Measurements from ENCODE around the gene IL18R1.

Gene IL18R1

DNA sequence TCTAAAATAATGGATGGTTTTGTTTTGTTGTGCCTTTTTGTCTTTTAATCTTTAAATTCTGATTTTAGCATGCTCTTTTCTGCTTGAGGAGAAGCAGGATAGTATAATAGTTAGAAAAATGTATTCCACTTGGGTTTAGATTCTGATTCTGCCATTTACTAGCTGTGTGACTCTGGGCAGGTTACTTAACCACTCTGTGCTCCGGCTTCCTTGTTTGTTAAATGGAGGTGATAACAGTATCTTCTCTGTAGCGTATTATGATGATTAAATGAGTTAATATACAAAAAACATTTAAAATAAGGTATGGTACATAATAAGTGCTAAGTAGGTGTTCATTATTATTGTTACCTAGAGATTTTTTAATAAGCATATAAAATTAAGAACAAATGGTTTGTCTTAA is 40.4 kb downstream of the IL18R1 start:
- no peak overlapping the region for H3K27ac ChIP-seq (ENCODE audit: low read length)
- no peak overlapping the region for H3K4me3 ChIP-seq (ENCODE audit: low read length)
- no peak overlapping the region for H3K9ac ChIP-seq (ENCODE audit: low read depth, low read length)
- no peaks in the 10 kb centered on the region for H3K4me1 ChIP-seq (ENCODE audit: insufficient read depth, low read length)
- no peaks in the 10 kb centered on the region for H3K9me3 ChIP-seq (ENCODE audit: insufficient read depth, low read depth, low read length)
- H3K27me3 ChIP-seq (ENCODE audit: insufficient read depth, low read length), result no peaks in the 10 kb centered on the region
- no peaks in the 10 kb centered on the region for H3K36me3 ChIP-seq (ENCODE audit: insufficient read depth, low read depth, low read length)

DNA sequence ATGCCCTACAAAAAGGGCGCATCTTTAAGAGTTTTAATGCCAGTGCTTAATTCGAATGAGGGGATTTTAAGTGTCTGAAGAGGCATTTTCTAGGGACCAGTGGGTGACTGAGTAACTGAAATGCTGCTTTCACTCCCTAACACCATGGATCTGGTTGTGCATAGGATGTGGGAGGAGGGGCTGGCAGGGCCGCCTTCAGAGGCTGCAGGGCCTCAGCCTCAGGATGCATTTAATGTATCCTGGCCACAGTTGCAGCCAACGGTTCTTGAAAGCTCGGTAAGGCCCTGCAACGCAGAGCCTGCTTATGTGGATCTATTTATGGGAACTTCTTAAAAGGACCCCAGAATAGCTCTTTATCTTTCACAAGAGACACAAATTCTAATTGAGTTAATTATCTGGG is 41.6 kb downstream of the IL18R1 start:
- H3K9me3 ChIP-seq (ENCODE audit: insufficient read depth, low read depth, low read length), result no peaks in the 10 kb centered on the region
- no peak overlapping the region for H3K4me3 ChIP-seq (ENCODE audit: low read length)
- no peaks in the 10 kb centered on the region for H3K36me3 ChIP-seq (ENCODE audit: insufficient read depth, low read depth, low read length)
- H3K27ac ChIP-seq (ENCODE audit: low read length), result no peak overlapping the region
- no peaks in the 10 kb centered on the region for H3K27me3 ChIP-seq (ENCODE audit: insufficient read depth, low read length)
- no peak overlapping the region for H3K9ac ChIP-seq (ENCODE audit: low read depth, low read length)
- no peaks in the 10 kb centered on the region for H3K4me1 ChIP-seq (ENCODE audit: insufficient read depth, low read length)

DNA sequence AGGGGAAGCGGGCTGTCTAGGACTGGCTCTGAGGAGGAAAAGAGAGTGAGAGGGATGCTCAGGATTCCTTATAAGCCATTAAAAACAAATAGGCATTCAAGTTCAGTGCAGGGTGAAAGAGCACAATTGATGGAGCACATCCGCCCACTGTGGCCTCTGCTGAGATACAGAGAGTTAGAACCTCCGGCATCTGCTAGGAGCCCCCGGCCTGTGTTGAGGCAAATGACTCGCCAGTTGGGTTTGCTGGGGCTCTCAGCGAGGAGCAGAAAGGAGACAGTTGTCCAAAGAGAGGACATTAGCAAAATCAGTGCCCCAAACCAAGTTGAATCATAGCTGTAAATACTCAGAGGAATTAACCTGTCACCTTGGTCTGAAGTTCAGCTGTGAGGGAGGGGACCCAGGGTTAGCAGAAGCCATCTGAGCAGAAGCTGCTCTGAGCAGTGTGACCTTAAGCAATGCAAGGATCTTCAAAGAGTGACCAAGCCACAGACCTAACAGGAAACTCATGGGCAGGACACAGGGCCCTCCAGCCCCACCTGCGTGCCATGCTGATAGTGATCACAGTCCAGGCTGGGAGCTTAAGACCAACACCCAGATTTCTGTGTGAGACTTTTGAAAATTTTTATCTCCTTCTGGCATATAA is 44.0 kb downstream of the IL18R1 start:
- no peak overlapping the region for H3K27ac ChIP-seq (ENCODE audit: low read length)
- H3K36me3 ChIP-seq (ENCODE audit: insufficient read depth, low read depth, low read length), result no peaks in the 10 kb centered on the region
- H3K4me3 ChIP-seq (ENCODE audit: low read length), result no peak overlapping the region
- no peaks in the 10 kb centered on the region for H3K9me3 ChIP-seq (ENCODE audit: insufficient read depth, low read depth, low read length)
- H3K4me1 ChIP-seq (ENCODE audit: insufficient read depth, low read length), result no peaks in the 10 kb centered on the region
- no peaks in the 10 kb centered on the region for H3K27me3 ChIP-seq (ENCODE audit: insufficient read depth, low read length)
- H3K9ac ChIP-seq (ENCODE audit: low read depth, low read length), result no peak overlapping the region

DNA sequence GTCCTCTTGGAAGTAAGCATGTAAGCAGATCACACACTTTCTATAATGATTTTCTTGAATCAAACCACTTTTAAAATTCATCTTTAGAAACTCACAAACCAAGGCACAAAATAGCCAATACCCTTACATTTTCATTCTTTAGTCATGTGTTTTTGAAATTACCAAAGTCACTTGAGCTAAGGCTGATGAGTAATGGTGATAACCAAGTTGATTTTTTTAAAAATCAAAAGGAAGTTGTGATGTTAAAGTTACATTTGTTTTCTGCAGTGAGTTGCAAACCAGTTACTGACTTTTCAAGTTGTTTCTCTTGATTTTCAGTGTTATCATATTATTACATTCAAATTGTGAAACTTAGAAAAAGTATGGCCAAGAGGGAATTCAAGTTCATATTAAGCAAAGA is 45.9 kb downstream of the IL18R1 start:
- Histone ChIP-seq H3K27ac (ENCODE audit: low read length) (no peak overlapping the region), H3K36me3 (ENCODE audit: insufficient read depth, low read depth, low read length) (no peaks in the 10 kb centered on the region), H3K9ac (ENCODE audit: low read depth, low read length) (no peak overlapping the region), H3K4me3 (ENCODE audit: low read length) (no peak overlapping the region), H3K27me3 (ENCODE audit: insufficient read depth, low read length) (no peaks in the 10 kb centered on the region), H3K9me3 (ENCODE audit: insufficient read depth, low read depth, low read length) (no peaks in the 10 kb centered on the region), H3K4me1 (ENCODE audit: insufficient read depth, low read length) (no peaks in the 10 kb centered on the region)

DNA sequence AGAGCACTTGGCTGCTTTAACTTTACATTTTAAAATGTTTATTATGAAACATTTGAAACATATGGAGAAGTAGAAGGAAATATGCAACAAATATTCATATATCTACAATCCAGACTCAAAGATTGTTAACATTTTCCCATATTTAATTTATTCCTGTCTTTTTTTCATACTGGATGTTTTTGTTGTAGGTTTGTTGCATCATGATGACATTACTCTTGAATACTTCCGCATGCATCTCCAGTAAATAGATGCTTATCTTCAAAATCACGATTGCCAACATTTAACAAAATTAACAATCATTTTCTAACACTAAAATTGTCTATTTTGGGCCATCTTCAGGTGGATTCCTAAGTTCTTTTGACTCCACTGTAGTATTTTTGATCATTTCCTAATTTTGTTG is 46.3 kb downstream of the IL18R1 start:
- Histone ChIP-seq H3K9me3 (ENCODE audit: insufficient read depth, low read depth, low read length) (no peaks in the 10 kb centered on the region), H3K4me1 (ENCODE audit: insufficient read depth, low read length) (no peaks in the 10 kb centered on the region), H3K36me3 (ENCODE audit: insufficient read depth, low read depth, low read length) (no peaks in the 10 kb centered on the region), H3K27me3 (ENCODE audit: insufficient read depth, low read length) (no peaks in the 10 kb centered on the region), H3K9ac (ENCODE audit: low read depth, low read length) (no peak overlapping the region), H3K27ac (ENCODE audit: low read length) (no peak overlapping the region), H3K4me3 (ENCODE audit: low read length) (no peak overlapping the region)

DNA sequence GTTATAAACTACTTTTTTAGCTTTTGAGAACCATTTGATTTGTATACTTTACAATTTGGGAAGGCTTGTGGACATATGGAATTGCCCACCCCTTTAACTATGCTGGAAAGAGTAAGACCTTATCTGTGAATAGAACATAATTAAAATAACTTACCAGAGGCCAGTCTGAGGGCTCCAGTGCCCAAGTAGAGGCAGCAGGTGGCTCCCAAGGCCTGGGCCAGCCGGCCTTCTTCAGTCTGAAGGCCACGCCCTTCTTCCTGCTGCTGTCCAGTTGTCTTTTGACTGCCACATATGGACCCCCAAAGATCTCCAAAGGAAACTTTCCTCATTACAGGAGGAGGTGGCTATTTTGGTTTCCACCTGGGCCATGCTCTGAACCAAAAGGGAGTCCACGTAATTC is 55.4 kb downstream of the IL18R1 start:
- Histone ChIP-seq H3K36me3 (ENCODE audit: insufficient read depth, low read depth, low read length) (no peaks in the 10 kb centered on the region), H3K4me1 (ENCODE audit: insufficient read depth, low read length) (no peaks in the 10 kb centered on the region), H3K27me3 (ENCODE audit: insufficient read depth, low read length) (no peaks in the 10 kb centered on the region), H3K27ac (ENCODE audit: low read length) (no peak overlapping the region), H3K9me3 (ENCODE audit: insufficient read depth, low read depth, low read length) (peaks cover 40% of the 10 kb centered on the region; the same call in 1 of the 2 replicates), H3K4me3 (ENCODE audit: low read length) (no peak overlapping the region), H3K9ac (ENCODE audit: low read depth, low read length) (no peak overlapping the region)

DNA sequence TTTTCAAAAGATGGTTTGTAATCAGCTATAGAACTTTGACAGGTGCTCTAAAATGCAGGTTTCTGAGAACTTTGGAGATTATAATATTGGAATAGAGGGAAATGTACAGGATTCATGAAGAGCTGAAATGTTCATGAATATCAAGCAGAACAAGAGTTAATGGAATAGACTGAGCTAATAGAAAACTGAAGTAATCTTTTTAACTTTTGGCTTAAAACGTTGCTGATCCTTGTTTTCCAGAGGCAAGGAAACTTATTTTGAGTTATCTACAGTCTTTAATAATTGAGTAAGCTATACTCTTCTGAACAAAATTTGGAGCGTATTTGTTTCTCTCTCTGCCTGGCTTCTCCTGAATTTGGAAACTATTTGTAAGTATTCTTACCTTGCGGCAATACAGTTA is 56.6 kb downstream of the IL18R1 start:
- no peaks in the 10 kb centered on the region for H3K36me3 ChIP-seq (ENCODE audit: insufficient read depth, low read depth, low read length)

DNA sequence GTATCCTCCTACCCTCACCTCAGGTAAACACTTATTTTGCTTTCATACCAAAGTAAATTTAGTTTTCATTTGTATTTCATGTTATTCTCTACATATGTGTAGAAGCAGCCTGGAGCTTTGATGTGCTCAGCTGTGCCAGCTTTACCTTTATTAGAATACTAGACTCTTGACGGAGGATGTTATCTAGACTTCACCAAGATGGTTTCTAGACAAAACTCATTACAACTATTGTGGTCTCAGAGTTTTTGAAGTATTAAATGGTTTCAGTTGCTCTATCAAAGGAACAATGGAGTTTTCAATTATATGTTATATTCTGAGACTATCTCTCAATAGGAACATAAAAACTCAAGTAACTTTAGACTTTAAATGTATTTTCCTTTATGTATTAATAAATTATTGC is 62.4 kb downstream of the IL18R1 start:
- Histone ChIP-seq H3K27ac (ENCODE audit: low read length) (no peak overlapping the region), H3K27me3 (ENCODE audit: insufficient read depth, low read length) (no peaks in the 10 kb centered on the region; the same call in 1 of the 2 replicates), H3K4me3 (ENCODE audit: low read length) (no peak overlapping the region), H3K36me3 (ENCODE audit: insufficient read depth, low read depth, low read length) (no peaks in the 10 kb centered on the region), H3K4me1 (ENCODE audit: insufficient read depth, low read length) (no peaks in the 10 kb centered on the region), H3K9ac (ENCODE audit: low read depth, low read length) (no peak overlapping the region), H3K9me3 (ENCODE audit: insufficient read depth, low read depth, low read length) (peaks cover 16% of the 10 kb centered on the region; the same call in 1 of the 2 replicates)

More for the DNA sequence above, 56.6 kb downstream of the IL18R1 start:
- peaks cover 40% of the 10 kb centered on the region; the same call in 1 of the 2 replicates for H3K9me3 ChIP-seq (ENCODE audit: insufficient read depth, low read depth, low read length)
- no peak overlapping the region for H3K27ac ChIP-seq (ENCODE audit: low read length)
- no peak overlapping the region for H3K4me3 ChIP-seq (ENCODE audit: low read length)
- H3K4me1 ChIP-seq (ENCODE audit: insufficient read depth, low read length), result no peaks in the 10 kb centered on the region
- no peak overlapping the region for H3K9ac ChIP-seq (ENCODE audit: low read depth, low read length)
- no peaks in the 10 kb centered on the region for H3K27me3 ChIP-seq (ENCODE audit: insufficient read depth, low read length)

DNA sequence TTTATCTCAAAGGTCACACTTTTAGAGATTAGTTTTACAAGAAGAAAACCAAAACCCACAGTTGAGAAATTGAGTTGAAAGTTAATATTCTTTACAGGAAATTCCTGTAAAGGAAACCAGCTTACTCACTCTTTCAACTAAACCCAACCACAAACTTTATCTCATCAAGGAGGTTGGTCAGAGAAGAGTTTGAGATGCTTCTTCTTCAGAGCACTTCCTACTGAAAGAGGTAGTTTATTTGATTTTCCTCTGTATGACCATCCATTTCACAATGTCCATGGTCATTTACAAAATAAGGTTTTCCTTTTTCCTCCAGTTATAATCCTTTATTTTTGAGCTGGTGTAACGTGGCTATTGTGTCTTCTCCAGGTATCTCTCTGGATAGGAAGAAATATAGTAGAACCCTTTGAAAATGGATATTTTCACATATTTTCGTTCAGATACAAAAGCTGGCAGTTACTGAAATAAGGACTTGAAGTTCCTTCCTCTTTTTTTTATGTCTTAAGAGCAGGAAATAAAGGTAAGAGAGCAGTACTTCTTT is 62.9 kb downstream of the IL18R1 start:
- Histone ChIP-seq H3K36me3 (ENCODE audit: insufficient read depth, low read depth, low read length) (no peaks in the 10 kb centered on the region), H3K27me3 (ENCODE audit: insufficient read depth, low read length) (no peaks in the 10 kb centered on the region; the same call in 1 of the 2 replicates), H3K27ac (ENCODE audit: low read length) (no peak overlapping the region), H3K4me3 (ENCODE audit: low read length) (no peak overlapping the region), H3K9me3 (ENCODE audit: insufficient read depth, low read depth, low read length) (peaks cover 11% of the 10 kb centered on the region; the same call in 1 of the 2 replicates), H3K9ac (ENCODE audit: low read depth, low read length) (no peak overlapping the region), H3K4me1 (ENCODE audit: insufficient read depth, low read length) (no peaks in the 10 kb centered on the region)

DNA sequence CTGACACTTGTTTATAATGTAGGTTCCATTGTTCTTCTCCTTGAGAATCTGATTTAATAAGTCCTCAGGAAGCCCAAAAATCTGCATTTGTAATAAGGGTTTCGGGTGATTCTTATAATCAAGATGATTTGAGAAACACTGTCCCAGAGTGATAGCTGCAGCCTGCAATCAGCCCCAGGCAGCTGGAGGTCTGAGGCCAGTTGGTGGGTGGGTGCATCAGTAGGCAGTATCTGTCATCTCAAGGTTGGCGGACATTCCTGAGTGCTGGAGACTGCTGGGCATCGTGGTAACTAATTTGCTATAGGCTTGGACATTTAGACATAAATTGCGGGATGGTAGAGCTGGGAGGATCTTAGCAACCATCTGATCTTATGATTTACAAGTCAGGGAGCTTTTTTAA is 64.7 kb downstream of the IL18R1 start:
- Histone ChIP-seq H3K27me3 (ENCODE audit: insufficient read depth, low read length) (no peaks in the 10 kb centered on the region; the same call in 1 of the 2 replicates), H3K9ac (ENCODE audit: low read depth, low read length) (no peak overlapping the region)

DNA sequence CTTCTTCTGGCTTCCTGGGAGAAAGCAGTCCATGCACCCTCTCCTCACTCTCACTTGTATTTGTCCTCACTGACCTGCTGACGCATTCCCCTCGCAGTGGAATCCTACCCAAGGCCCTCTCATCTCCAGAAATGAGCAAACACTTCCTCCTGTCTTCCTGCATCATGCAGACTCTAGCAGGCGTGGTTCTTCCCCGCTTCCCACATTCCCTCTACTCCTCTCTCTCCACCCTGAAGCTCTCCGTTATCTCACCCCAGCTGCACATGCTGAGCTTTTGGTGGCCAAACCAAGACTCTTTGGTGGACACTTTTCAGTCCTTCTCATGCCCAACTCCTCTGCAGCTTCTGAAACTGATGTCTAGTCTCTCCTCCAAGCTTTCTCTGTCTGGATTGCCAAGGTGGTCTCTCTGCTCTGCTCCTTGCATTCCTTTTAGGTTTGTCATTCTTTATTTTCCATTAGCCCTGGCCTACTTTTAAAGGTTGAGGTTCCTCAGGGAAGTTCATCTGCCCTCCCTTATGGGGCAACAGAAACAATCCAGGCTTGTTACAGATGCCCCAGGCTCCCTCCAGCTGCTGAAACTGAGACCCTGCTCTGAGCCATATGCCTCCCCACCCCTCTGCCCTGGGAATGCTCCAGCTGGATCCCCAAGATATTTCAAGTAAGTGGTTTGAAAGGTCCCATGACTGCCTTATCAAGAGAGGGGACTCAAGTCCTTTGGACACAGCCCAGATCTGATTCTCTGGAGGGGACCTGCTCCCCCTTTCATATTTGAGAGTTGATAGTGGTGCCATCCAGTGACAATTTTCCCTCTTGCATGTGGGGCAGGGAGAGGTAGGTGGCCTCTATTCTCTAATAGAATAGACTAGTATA is 66.5 kb downstream of the IL18R1 start:
- Histone ChIP-seq H3K4me1 (ENCODE audit: insufficient read depth, low read length) (no peaks in the 10 kb centered on the region), H3K9ac (ENCODE audit: low read depth, low read length) (no peak overlapping the region), H3K36me3 (ENCODE audit: insufficient read depth, low read depth, low read length) (no peaks in the 10 kb centered on the region), H3K4me3 (ENCODE audit: low read length) (no peak overlapping the region), H3K27me3 (ENCODE audit: insufficient read depth, low read length) (no peaks in the 10 kb centered on the region; the same call in 1 of the 2 replicates), H3K27ac (ENCODE audit: low read length) (no peak overlapping the region), H3K9me3 (ENCODE audit: insufficient read depth, low read depth, low read length) (no peaks in the 10 kb centered on the region)

More for the DNA sequence above, 64.7 kb downstream of the IL18R1 start:
- Histone ChIP-seq H3K4me3 (ENCODE audit: low read length) (no peak overlapping the region), H3K9me3 (ENCODE audit: insufficient read depth, low read depth, low read length) (peaks cover 5% of the 10 kb centered on the region; the same call in 1 of the 2 replicates), H3K27ac (ENCODE audit: low read length) (no peak overlapping the region), H3K4me1 (ENCODE audit: insufficient read depth, low read length) (no peaks in the 10 kb centered on the region), H3K36me3 (ENCODE audit: insufficient read depth, low read depth, low read length) (no peaks in the 10 kb centered on the region)

Measured in iPS-20b (cell line).